Measurements from ENCODE around the gene CCDC117.

CCDC117 gene

GRCh38 chr22:28831140-28832072 lies 58.9 kb downstream of the CCDC117 start:
- DNase-seq, result no peak

DNA sequence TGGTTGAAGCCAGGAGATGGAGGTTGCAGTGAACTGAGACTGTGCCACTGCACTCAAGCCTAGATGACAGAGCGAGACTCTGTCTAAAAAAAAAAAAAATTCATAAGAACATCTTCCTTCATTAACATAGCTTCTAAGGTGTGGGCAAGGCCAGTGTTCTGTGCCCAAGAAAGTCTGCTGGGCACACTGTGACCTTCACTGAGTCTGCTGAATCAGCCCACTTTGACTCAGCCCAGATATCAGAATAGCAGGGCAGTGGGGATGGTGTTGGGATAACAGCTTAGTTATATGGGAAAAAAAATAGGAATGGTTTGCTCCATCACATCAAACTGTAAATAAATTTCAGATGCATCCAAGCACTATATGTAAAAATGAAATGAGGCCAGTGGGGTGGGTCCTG lies 60.2 kb downstream of the CCDC117 start:
- no peak for DNase-seq

GRCh38 chr22:28833276-28833923 lies 60.9 kb downstream of the CCDC117 start:
- no peak for DNase-seq

DNA sequence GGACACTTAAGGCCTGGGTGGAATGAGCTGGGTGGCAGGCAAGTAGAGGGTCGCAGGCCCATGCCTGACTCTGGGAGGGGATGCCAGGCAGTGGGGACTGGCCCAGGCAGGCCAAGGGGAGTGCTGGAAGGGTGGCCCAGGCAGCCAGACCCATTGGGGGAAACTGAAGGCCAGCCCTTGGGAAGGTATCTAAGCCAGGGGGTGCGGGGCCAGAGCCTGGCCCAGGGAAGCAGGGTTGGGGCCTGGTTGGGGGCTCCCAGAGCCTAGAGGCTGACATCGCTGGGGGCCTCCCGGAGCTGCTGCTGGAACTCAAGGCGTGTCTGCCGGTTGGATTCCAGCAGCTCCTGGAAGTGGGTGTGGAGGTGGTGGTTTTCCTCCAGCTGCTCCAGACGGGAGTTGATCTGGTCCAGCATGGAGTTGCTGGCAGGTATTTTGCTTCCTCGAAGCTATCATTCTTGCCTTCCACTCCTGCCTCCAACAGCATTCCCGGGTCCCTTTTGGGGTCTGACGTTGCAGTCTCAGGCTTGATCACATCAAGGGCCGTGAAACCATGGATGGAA lies 63.2 kb downstream of the CCDC117 start:
- DNase-seq, result no peak

DNA sequence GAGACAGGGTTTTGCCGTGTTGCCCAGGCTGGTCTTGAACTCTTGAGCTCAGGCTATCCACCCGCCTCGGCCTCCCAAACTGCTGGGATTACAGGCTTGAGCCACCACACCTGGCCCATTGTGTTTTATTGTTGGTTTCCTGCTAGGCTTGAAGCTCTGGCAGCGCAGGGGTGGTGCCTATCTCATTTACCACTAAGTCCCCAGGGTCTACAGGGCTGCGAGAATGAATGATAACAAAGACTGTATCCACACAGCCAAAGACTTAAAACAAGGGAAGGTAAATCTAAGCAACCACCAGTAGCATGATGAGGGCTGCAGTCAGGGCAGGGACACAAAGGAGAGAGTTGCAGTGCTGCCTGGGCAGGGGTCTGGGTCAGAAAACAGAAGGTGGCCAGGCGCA lies 65.1 kb downstream of the CCDC117 start:
- DNase-seq, result no peak

Data from NCI-H510A treated with DMSO at 0.1 percent for 48 hours (cell line).